ENCODE results near the gene SUDS3.

Gene SUDS3

GRCh38 chr12:118344829-118345228 is 31.5 kb upstream of the SUDS3 start:
- no peak for TF ChIP-seq CTCF (IDR thresholded peaks at IDR 0.05; ENCODE audit: low read depth, low read length)
- no peak for TF ChIP-seq EZH2phosphoT487 (IDR thresholded peaks at IDR 0.05; ENCODE audit: low read depth)
- Histone ChIP-seq H3K4me1 (ENCODE audit: low read length) (no peaks in the 10 kb centered on the region), H4K20me1 (ENCODE audit: insufficient read depth, low read length) (0 out of 2 replicates have a peak, but pooled peaks cover 8% of the 10 kb centered on the region), H3K79me2 (ENCODE audit: low read length) (peaks cover 11% of the 10 kb centered on the region; the same call in 1 of the 2 replicates), H3K27me3 (ENCODE audit: low read depth, low read length) (no peaks in the 10 kb centered on the region), H3K9me3 (ENCODE audit: insufficient read depth, low read length) (no peaks in the 10 kb centered on the region), H2AFZ (ENCODE audit: low read depth, low read length) (no peak overlapping the region), H3K27ac (ENCODE audit: low read length) (no peak overlapping the region), H3K36me3 (replicated peaks; ENCODE audit: low read depth, low read length) (no peaks in the 10 kb centered on the region), H3K4me2 (ENCODE audit: low read length) (no peak overlapping the region), H3K4me3 (ENCODE audit: low read length) (no peak overlapping the region), H3K9ac (ENCODE audit: low read length) (no peak overlapping the region)

- no peaks in the 10 kb centered on the region for H3K36me3 ChIP-seq (replicated peaks; ENCODE audit: low read depth, low read length)
- H3K9ac ChIP-seq (ENCODE audit: low read length), result no peak overlapping the region
- no peak overlapping the region for H3K4me2 ChIP-seq (ENCODE audit: low read length)
- 0 out of 2 replicates have a peak, but pooled peaks cover 8% of the 10 kb centered on the region for H4K20me1 ChIP-seq (ENCODE audit: insufficient read depth, low read length)
- H2AFZ ChIP-seq (ENCODE audit: low read depth, low read length), result no peak overlapping the region
- no peak overlapping the region for H3K27ac ChIP-seq (ENCODE audit: low read length)
- H3K4me3 ChIP-seq (ENCODE audit: low read length), result no peak overlapping the region
- no peaks in the 10 kb centered on the region for H3K9me3 ChIP-seq (ENCODE audit: insufficient read depth, low read length)
- no peaks in the 10 kb centered on the region for H3K27me3 ChIP-seq (ENCODE audit: low read depth, low read length)
- TF ChIP-seq EZH2phosphoT487 (IDR thresholded peaks at IDR 0.05; ENCODE audit: low read depth), result no peak
- no peak for TF ChIP-seq CTCF (IDR thresholded peaks at IDR 0.05; ENCODE audit: low read depth, low read length)
- no peaks in the 10 kb centered on the region for H3K4me1 ChIP-seq (ENCODE audit: low read length)
- H3K79me2 ChIP-seq (ENCODE audit: low read length), result peaks cover 15% of the 10 kb centered on the region; the same call in 1 of the 2 replicates
These were observed 31.0 kb upstream of the SUDS3 start for GRCh38 chr12:118345355-118345754.

- Histone ChIP-seq H4K20me1 (ENCODE audit: insufficient read depth, low read length) (0 out of 2 replicates have a peak, but pooled peaks cover 8% of the 10 kb centered on the region), H3K4me1 (ENCODE audit: low read length) (no peaks in the 10 kb centered on the region), H3K4me3 (ENCODE audit: low read length) (no peak overlapping the region)
These were observed 29.5 kb upstream of the SUDS3 start for GRCh38 chr12:118346895-118347294.

GRCh38 chr12:118347916-118348315 is 28.4 kb upstream of the SUDS3 start:
- Histone ChIP-seq H3K4me2 (ENCODE audit: low read length) (no peak overlapping the region), H3K79me2 (ENCODE audit: low read length) (peaks cover 24% of the 10 kb centered on the region), H3K27me3 (ENCODE audit: low read depth, low read length) (no peaks in the 10 kb centered on the region), H4K20me1 (ENCODE audit: insufficient read depth, low read length) (0 out of 2 replicates have a peak, but pooled peaks cover 8% of the 10 kb centered on the region), H2AFZ (ENCODE audit: low read depth, low read length) (no peak overlapping the region), H3K4me3 (ENCODE audit: low read length) (no peak overlapping the region), H3K9ac (ENCODE audit: low read length) (no peak overlapping the region), H3K36me3 (replicated peaks; ENCODE audit: low read depth, low read length) (peaks cover under 1% of the 10 kb centered on the region), H3K27ac (ENCODE audit: low read length) (no peak overlapping the region), H3K4me1 (ENCODE audit: low read length) (no peaks in the 10 kb centered on the region), H3K9me3 (ENCODE audit: insufficient read depth, low read length) (no peaks in the 10 kb centered on the region)
- TF ChIP-seq CTCF (IDR thresholded peaks at IDR 0.05; ENCODE audit: low read depth, low read length), result no peak
- TF ChIP-seq EZH2phosphoT487 (IDR thresholded peaks at IDR 0.05; ENCODE audit: low read depth), result no peak

More at GRCh38 chr12:118346895-118347294, 29.5 kb upstream of the SUDS3 start:
- H3K9me3 ChIP-seq (ENCODE audit: insufficient read depth, low read length), result no peaks in the 10 kb centered on the region
- no peaks in the 10 kb centered on the region for H3K36me3 ChIP-seq (replicated peaks; ENCODE audit: low read depth, low read length)
- no peak overlapping the region for H3K4me2 ChIP-seq (ENCODE audit: low read length)
- H3K79me2 ChIP-seq (ENCODE audit: low read length), result peaks cover 19% of the 10 kb centered on the region; the same call in 1 of the 2 replicates
- TF ChIP-seq CTCF (IDR thresholded peaks at IDR 0.05; ENCODE audit: low read depth, low read length) (no peak), EZH2phosphoT487 (IDR thresholded peaks at IDR 0.05; ENCODE audit: low read depth) (no peak)
- no peak overlapping the region for H2AFZ ChIP-seq (ENCODE audit: low read depth, low read length)
- no peak overlapping the region for H3K27ac ChIP-seq (ENCODE audit: low read length)
- H3K9ac ChIP-seq (ENCODE audit: low read length), result no peak overlapping the region
- no peaks in the 10 kb centered on the region for H3K27me3 ChIP-seq (ENCODE audit: low read depth, low read length)
